GM12892 (cell line): ENCODE results near the gene ATP6V0D1.

Source experiments
- POLR2A ChIP-seq: IDR thresholded peaks from 2 replicates; pipeline ENCODE4 v1.6.1; 2011; ENCODE audit warnings: low read depth, low read length, control low read depth
- POLR2AphosphoS5 ChIP-seq: IDR thresholded peaks from 2 replicates; pipeline ENCODE4 v1.6.1; 2011; ENCODE audit warnings: low read depth, low read length, control low read depth
- TAF1 ChIP-seq: IDR thresholded peaks from 2 replicates; pipeline ENCODE4 v1.6.1; 2011; ENCODE audit warnings: low read depth, mild to moderate bottlenecking, control low read depth, low read length, borderline replicate concordance

- TF ChIP-seq POLR2A (no peak), TAF1 (no peak), POLR2AphosphoS5 (no peak)
These were observed 20.0 kb downstream of the ATP6V0D1 start for GRCh38 chr16:67460961-67461360.
